Endothelial cell of umbilical vein (primary cell): ENCODE results near the gene SWSAP1. TPM values are rescaled to one million over a fixed set of nuclear protein-coding genes. Genes with fewer than 3 reads are reported as not detected.

ENCODE experiments used
- BruUV-seq: library from RNA; stranded (reverse); fragments of 400-500 nt; replicated peaks from 2 replicates; lab custom pipeline; 2021; lab: Mats Ljungman, UMichigan
- CTCF ChIA-PET: fragments of 300-600, 350-600 bp; sonication (Branson Sonifier 250); formaldehyde crosslinking; loops from one replicate; lab custom pipeline; 2021; ENCODE audit warnings: antibody characterized with exemption, inconsistent platforms; lab: Charles Lee
- POLR2A ChIA-PET: fragments of 300-600, 350-600 bp; sonication (Branson Sonifier 250); formaldehyde crosslinking; loops from one replicate; lab custom pipeline; 2021; ENCODE audit warnings: antibody characterized with exemption, inconsistent platforms; lab: Charles Lee
- DNase-seq: peaks from one replicate; pipeline ENCODE4 v3.0.0-alpha.2; 2011; ENCODE audit warnings: low read depth, low spot score
- FAIRE-seq: peaks from 2 replicates; lab custom pipeline; 2011; peaks lifted over from hg19 to GRCh38; lab: Jason Lieb, UNC
- H2AFZ ChIP-seq: 2 replicates; pipeline ENCODE4 v1.6.0; 2012; ENCODE audit warnings: low read depth, low read length, control low read depth, inconsistent platforms
- H3K27ac ChIP-seq: 2 replicates; pipeline ENCODE4 v1.5.1; 2011; ENCODE audit warnings: low read depth, mild to moderate bottlenecking, control low read depth, low read length, moderate library complexity; ENCODE audit not compliant: insufficient read depth
- H3K27me3 ChIP-seq, 2 experiments: 2 replicates each; pipeline versions ENCODE4 v1.6.0 to v1.6.1; 2011; ENCODE audit warnings: low read length in 2 of 2, mixed read lengths in 1 of 2; ENCODE audit not compliant: control insufficient read depth in 2 of 2, insufficient read depth in 2 of 2
- H3K36me3 ChIP-seq, 2 experiments: 2 replicates in 1 of 2; 3 replicates in 1 of 2; pipeline ENCODE4 v1.5.1; 2011; ENCODE audit warnings: low read length in 2 of 2, mild to moderate bottlenecking in 1 of 2, moderate library complexity in 1 of 2; ENCODE audit not compliant: control insufficient read depth in 2 of 2, insufficient read depth in 2 of 2; ENCODE audit errors: extremely low read depth in 1 of 2
- H3K4me1 ChIP-seq: 3 replicates; pipeline ENCODE4 v1.5.1; 2011; ENCODE audit warnings: mild to moderate bottlenecking, low read length; ENCODE audit not compliant: control insufficient read depth, insufficient read depth; ENCODE audit errors: extremely low read depth
- H3K4me2 ChIP-seq: 2 replicates; pipeline ENCODE4 v1.6.1; 2011; ENCODE audit warnings: low read length, control low read depth, mixed read lengths; ENCODE audit not compliant: insufficient read depth
- H3K4me3 ChIP-seq, 3 experiments: fragments of 200-600 bp in 1 of 3; sonication (generic), shearing (Covaris generic) in 1 of 3; replicated peaks in 1 of 3; 2 replicates each; pipeline ENCODE4 v1.5.1; 2011 to 2016; ENCODE audit warnings: control low read depth in 3 of 3, low read length in 3 of 3, mild to moderate bottlenecking in 2 of 3, inconsistent platforms in 1 of 3, low read depth in 1 of 3, moderate library complexity in 1 of 3; ENCODE audit not compliant: insufficient read depth in 1 of 3
- H3K79me2 ChIP-seq: 2 replicates; pipeline ENCODE4 v1.6.0; 2012; ENCODE audit warnings: low read length, inconsistent platforms; ENCODE audit not compliant: control insufficient read depth, insufficient read depth
- H3K9ac ChIP-seq: replicated peaks from 2 replicates; pipeline ENCODE3; 2011; ENCODE audit warnings: low read length, control low read depth; ENCODE audit not compliant: insufficient read depth; ENCODE audit errors: extremely low read depth
- H3K9me1 ChIP-seq: replicated peaks from 3 replicates; pipeline ENCODE4 v1.6.0; 2011; ENCODE audit warnings: mild to moderate bottlenecking, low read length; ENCODE audit not compliant: control insufficient read depth, insufficient read depth; ENCODE audit errors: extremely low read depth
- H3K9me3 ChIP-seq: replicated peaks from 2 replicates; pipeline ENCODE4 v1.5.1; 2012; ENCODE audit warnings: low read length, inconsistent platforms; ENCODE audit not compliant: control insufficient read depth, insufficient read depth
- H4K20me1 ChIP-seq: replicated peaks from 2 replicates; pipeline ENCODE3; 2011; ENCODE audit warnings: mild to moderate bottlenecking, low read length; ENCODE audit not compliant: control insufficient read depth, insufficient read depth; ENCODE audit errors: extremely low read depth
- EZH2 ChIP-seq: IDR thresholded peaks from 2 replicates; pipeline ENCODE4 v1.6.1; 2012; ENCODE audit warnings: borderline replicate concordance, low read depth, mild to moderate bottlenecking, moderate library complexity, low read length, inconsistent platforms; ENCODE audit not compliant: severe bottlenecking
- FOS ChIP-seq: IDR thresholded peaks from 2 replicates; pipeline ENCODE4 v1.6.1; 2011; ENCODE audit warnings: mild to moderate bottlenecking, low read length, moderate library complexity, borderline replicate concordance; ENCODE audit not compliant: insufficient read depth
- GATA2 ChIP-seq: IDR thresholded peaks from 2 replicates; pipeline ENCODE4 v1.7.0; 2011; ENCODE audit warnings: low read depth, mild to moderate bottlenecking, moderate library complexity, mixed read lengths, low read length; ENCODE audit not compliant: insufficient read length, insufficient read depth
- JUN ChIP-seq: IDR thresholded peaks from 2 replicates; pipeline ENCODE4 v1.6.1; 2011; ENCODE audit warnings: borderline replicate concordance, low read depth; ENCODE audit not compliant: insufficient read length, insufficient read depth
- dilution Hi-C: fragments of 300-500 bp; cut with MboI; formaldehyde crosslinking; loops from one replicate; pipeline ENCODE4 v1.15.0; 2019; ENCODE audit warnings: low sequenced_read_pairs; ENCODE audit not compliant: extremely low pct_ligation_motif_present
- intact Hi-C: fragments of 100-400 bp; cut with micrococcal nuclease; formaldehyde crosslinking; loops from one replicate; pipeline ENCODE4 v1.10.0; 2022
- polyA plus RNA-seq, 4 experiments: library from polyadenylated mRNA; depleted of rRNA in 3 of 4; stranded (reverse) in 3 of 4; unstranded in 1 of 4; fragments of >200 nt; gene quantifications; 2 replicates each; pipeline versions ENCODE4 v1.2.1 to v1.2.3, GENCODE V29; 2011 to 2012; ENCODE audit warnings: missing spikeins in 1 of 4
- total RNA-seq: library from RNA; stranded (reverse); gene quantifications from 2 replicates; pipeline ENCODE4 v1.2.3, GENCODE V29; 2021
- TF ChIP-seq, protein P1 (sequence below), 2 donors: IDR thresholded peaks; 1 replicate in 1 of 2; 2 replicates in 1 of 2; pipeline ENCODE4 v1.5.1; 2011; ENCODE audit warnings: low read length in 2 of 2, mild to moderate bottlenecking in 2 of 2, moderate library complexity in 2 of 2, control low read depth in 1 of 2, inconsistent platforms in 1 of 2, low read depth in 1 of 2; ENCODE audit not compliant: insufficient read depth in 1 of 2; ENCODE audit errors: extremely low read depth in 1 of 2

SWSAP1 gene
- total and polyA plus RNA-seq, 2 donors (not counting 3 experiments of a cell fraction or from before 2014, with no cell fraction given), result 3.7 to 4.4 TPM

- POLR2A ChIA-PET, result interaction anchor here (0.8 to 1.2 kb wide), 2 partner anchors 9 to 68 kb away, joined by 4 to 6 read pairs; partner anchors contain the start of gene SWSAP1
- FAIRE-seq (peak; percentile 33), DNase-seq (peak; percentile 17)
- Histone ChIP-seq H3K9ac (no peak overlapping the region), H4K20me1 (no peaks in the 10 kb centered on the region), H2AFZ (peak overlapping the region; percentile 23), H3K4me1 (peaks cover 22% of the 10 kb centered on the region), H3K79me2 (peaks cover 4% of the 10 kb centered on the region), H3K9me3 (no peaks in the 10 kb centered on the region), H3K27me3 (no peaks in the 10 kb centered on the region), H3K27ac (no peak overlapping the region), H3K4me3 (peak overlapping the region; percentile 7 to 46 (median 35)), H3K36me3 (no peaks in the 10 kb centered on the region), H3K4me2 (peak overlapping the region; percentile 67), H3K9me1 (no peaks in the 10 kb centered on the region)
- no TSS peak for BruUV-seq
- CTCF ChIA-PET, result interaction anchor here (0.9 to 5.5 kb wide), 14 partner anchors 8 to 99 kb away, joined by 3 to 55 read pairs (median 6); partner anchors contain the start of genes CCDC159, ODAD3, PRKCSH and RAB3D
- TF ChIP-seq GATA2 (no peak), EZH2 (no peak), FOS (no peak), JUN (no peak)
- TF ChIP-seq, protein P1, sequence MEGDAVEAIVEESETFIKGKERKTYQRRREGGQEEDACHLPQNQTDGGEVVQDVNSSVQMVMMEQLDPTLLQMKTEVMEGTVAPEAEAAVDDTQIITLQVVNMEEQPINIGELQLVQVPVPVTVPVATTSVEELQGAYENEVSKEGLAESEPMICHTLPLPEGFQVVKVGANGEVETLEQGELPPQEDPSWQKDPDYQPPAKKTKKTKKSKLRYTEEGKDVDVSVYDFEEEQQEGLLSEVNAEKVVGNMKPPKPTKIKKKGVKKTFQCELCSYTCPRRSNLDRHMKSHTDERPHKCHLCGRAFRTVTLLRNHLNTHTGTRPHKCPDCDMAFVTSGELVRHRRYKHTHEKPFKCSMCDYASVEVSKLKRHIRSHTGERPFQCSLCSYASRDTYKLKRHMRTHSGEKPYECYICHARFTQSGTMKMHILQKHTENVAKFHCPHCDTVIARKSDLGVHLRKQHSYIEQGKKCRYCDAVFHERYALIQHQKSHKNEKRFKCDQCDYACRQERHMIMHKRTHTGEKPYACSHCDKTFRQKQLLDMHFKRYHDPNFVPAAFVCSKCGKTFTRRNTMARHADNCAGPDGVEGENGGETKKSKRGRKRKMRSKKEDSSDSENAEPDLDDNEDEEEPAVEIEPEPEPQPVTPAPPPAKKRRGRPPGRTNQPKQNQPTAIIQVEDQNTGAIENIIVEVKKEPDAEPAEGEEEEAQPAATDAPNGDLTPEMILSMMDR (IDR thresholded peaks at IDR 0.05; ENCODE audit: extremely low read depth in 1 of 2, insufficient read depth in 1 of 2, low read depth in 1 of 2, low read length in 2 of 2), result no peak
- dilution Hi-C loops, result no loop called here
- intact Hi-C loops, result loop anchor here (2.0 to 5.0 kb wide), 2 partner anchors 23 to 39 kb away; no protein-coding TSS in a partner anchor
Measured at GRCh38 chr19:11383706-11384048, 9.2 kb downstream of the SWSAP1 start.
